ENCODE data around the gene SNN.

The SNN gene

GRCh38 chr16:11635679-11636171 is 32.5 kb upstream of the SNN start:
- no peak for DNase-seq

- DNase-seq: no peak
Observed at GRCh38 chr16:11636172-11636721, 32.0 kb upstream of the SNN start.

- no peak for DNase-seq
Observed at GRCh38 chr16:11637320-11637719, 30.9 kb upstream of the SNN start.

GRCh38 chr16:11638140-11638539 is 30.1 kb upstream of the SNN start:
- no peak for DNase-seq

- no peak for DNase-seq
Observed at GRCh38 chr16:11639008-11639562, 29.2 kb upstream of the SNN start.

GRCh38 chr16:11639925-11640899 is 28.0 kb upstream of the SNN start:
- DNase-seq: no peak

- DNase-seq: no peak
Observed at GRCh38 chr16:11640987-11641817, 27.1 kb upstream of the SNN start.

- DNase-seq: no peak
Observed at GRCh38 chr16:11642765-11643116, 25.5 kb upstream of the SNN start.

- DNase-seq: no peak
Observed at GRCh38 chr16:11649276-11649675, 19.0 kb upstream of the SNN start.

GRCh38 chr16:11650641-11651591 is 17.3 kb upstream of the SNN start:
- DNase-seq: no peak

- DNase-seq: no peak
Observed at GRCh38 chr16:11651796-11652195, 16.5 kb upstream of the SNN start.

GRCh38 chr16:11655655-11656054 is 12.6 kb upstream of the SNN start:
- no peak for DNase-seq

- DNase-seq: no peak
Observed at GRCh38 chr16:11657556-11657955, 10.7 kb upstream of the SNN start.

- DNase-seq: no peak
Observed at GRCh38 chr16:11658896-11659708, 9.2 kb upstream of the SNN start.

- DNase-seq: no peak
Observed at GRCh38 chr16:11660565-11660964, 7.7 kb upstream of the SNN start.

- no peak for DNase-seq
Observed at GRCh38 chr16:11662582-11662981, 5.7 kb upstream of the SNN start.

- DNase-seq: peak; percentile 67
Observed at GRCh38 chr16:11665071-11665491, 3.2 kb upstream of the SNN start.

GRCh38 chr16:11666103-11667055 is 1.9 kb upstream of the SNN start:
- no peak for DNase-seq

- DNase-seq: no peak
Observed at GRCh38 chr16:11667221-11667823, 933 bp upstream of the SNN start.

Measured in activated CD8-positive, alpha-beta memory T cell treated with anti-CD3 and anti-CD28 coated beads, Interleukin-2, amount 50 U/mL, for 48 hours (primary cell).